ENCODE measurements around the gene ALMS1.

ALMS1 gene

DNA sequence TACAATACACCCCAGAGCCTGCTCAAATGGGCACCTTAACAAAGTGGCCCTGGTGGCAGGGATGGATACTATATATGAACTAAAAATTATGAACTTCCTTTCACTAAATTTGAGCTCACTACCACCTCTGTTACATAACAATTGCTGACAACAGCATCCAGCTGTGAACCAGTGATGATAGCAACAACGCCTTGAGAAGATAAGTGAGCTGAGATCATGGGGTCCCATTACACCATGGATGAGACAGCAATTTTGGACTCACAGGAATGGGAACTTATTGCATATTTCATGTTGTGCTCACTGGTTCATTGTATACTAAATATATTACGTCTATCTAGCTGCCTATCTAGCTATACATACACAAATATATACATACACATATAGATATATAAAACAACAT, 16.9 kb upstream of the ALMS1 start:
- no peak overlapping the region for H2AFZ ChIP-seq (ENCODE audit: low read depth, low read length)
- DNase-seq (no peak), ATAC-seq (ENCODE audit: insufficient read depth, low read depth) (no peak)
- no peaks in the 10 kb centered on the region for H3K36me3 ChIP-seq (ENCODE audit: insufficient read depth, low read length)
- no peak for TF ChIP-seq EZH2 (IDR thresholded peaks at IDR 0.05; ENCODE audit: borderline replicate concordance, low read depth, low read length, severe bottlenecking)
- TF ChIP-seq, protein P1, sequence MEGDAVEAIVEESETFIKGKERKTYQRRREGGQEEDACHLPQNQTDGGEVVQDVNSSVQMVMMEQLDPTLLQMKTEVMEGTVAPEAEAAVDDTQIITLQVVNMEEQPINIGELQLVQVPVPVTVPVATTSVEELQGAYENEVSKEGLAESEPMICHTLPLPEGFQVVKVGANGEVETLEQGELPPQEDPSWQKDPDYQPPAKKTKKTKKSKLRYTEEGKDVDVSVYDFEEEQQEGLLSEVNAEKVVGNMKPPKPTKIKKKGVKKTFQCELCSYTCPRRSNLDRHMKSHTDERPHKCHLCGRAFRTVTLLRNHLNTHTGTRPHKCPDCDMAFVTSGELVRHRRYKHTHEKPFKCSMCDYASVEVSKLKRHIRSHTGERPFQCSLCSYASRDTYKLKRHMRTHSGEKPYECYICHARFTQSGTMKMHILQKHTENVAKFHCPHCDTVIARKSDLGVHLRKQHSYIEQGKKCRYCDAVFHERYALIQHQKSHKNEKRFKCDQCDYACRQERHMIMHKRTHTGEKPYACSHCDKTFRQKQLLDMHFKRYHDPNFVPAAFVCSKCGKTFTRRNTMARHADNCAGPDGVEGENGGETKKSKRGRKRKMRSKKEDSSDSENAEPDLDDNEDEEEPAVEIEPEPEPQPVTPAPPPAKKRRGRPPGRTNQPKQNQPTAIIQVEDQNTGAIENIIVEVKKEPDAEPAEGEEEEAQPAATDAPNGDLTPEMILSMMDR (IDR thresholded peaks at IDR 0.05; ENCODE audit: borderline replicate concordance, extremely low read depth, low read length, poor library complexity, severe bottlenecking) = no peak
- peaks cover 15% of the 10 kb centered on the region for H3K27me3 ChIP-seq (ENCODE audit: insufficient read depth, low read length, poor library complexity)
- H3K79me2 ChIP-seq (ENCODE audit: insufficient read depth, low read length) = no peaks in the 10 kb centered on the region
- no peak overlapping the region for H3K27ac ChIP-seq (ENCODE audit: low read length)
- H3K9me3 ChIP-seq (ENCODE audit: insufficient read depth, low read length, severe bottlenecking) = no peaks in the 10 kb centered on the region
- no peak overlapping the region for H3K4me2 ChIP-seq (ENCODE audit: insufficient read depth, low read length)
- H3K4me3 ChIP-seq (ENCODE audit: low read depth in 1 of 2, low read length in 2 of 2) = no peak overlapping the region
- no peaks in the 10 kb centered on the region for H3K4me1 ChIP-seq (ENCODE audit: insufficient read depth, low read length)
- no peaks in the 10 kb centered on the region for H4K20me1 ChIP-seq (ENCODE audit: insufficient read depth, low read length)
- H3K9ac ChIP-seq (ENCODE audit: low read depth, low read length) = no peak overlapping the region

DNA sequence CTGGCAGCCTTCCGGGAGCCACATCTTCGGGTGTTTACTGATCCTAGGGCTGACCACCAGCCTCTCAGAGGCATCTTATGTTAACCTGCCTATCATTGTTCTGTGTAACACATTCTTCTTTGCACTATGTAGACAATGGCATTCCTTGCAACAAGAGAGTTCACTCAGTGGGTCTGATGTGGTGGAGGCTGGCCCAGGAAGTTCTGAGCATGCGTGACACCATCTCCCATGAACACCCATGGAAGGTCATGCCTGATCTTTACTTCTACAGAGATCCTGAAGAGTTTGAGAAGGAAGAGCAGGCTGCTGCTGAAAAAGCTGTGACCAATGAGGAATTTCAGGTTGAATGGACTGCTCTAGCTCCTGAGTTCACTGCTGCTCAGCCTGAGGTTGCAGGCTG, 15.3 kb upstream of the ALMS1 start:
- no peaks in the 10 kb centered on the region for H4K20me1 ChIP-seq (ENCODE audit: insufficient read depth, low read length)
- DNase-seq (no peak), ATAC-seq (ENCODE audit: insufficient read depth, low read depth) (no peak)
- peaks cover 19% of the 10 kb centered on the region for H3K27me3 ChIP-seq (ENCODE audit: insufficient read depth, low read length, poor library complexity)
- H2AFZ ChIP-seq (ENCODE audit: low read depth, low read length) = no peak overlapping the region
- H3K36me3 ChIP-seq (ENCODE audit: insufficient read depth, low read length) = no peaks in the 10 kb centered on the region
- H3K4me2 ChIP-seq (ENCODE audit: insufficient read depth, low read length) = no peak overlapping the region
- no peak for TF ChIP-seq EZH2 (IDR thresholded peaks at IDR 0.05; ENCODE audit: borderline replicate concordance, low read depth, low read length, severe bottlenecking)
- TF ChIP-seq, protein P1 (IDR thresholded peaks at IDR 0.05; ENCODE audit: borderline replicate concordance, extremely low read depth, low read length, poor library complexity, severe bottlenecking) = no peak
- no peak overlapping the region for H3K4me3 ChIP-seq (ENCODE audit: low read depth in 1 of 2, low read length in 2 of 2)
- H3K79me2 ChIP-seq (ENCODE audit: insufficient read depth, low read length) = no peaks in the 10 kb centered on the region
- H3K4me1 ChIP-seq (ENCODE audit: insufficient read depth, low read length) = no peaks in the 10 kb centered on the region
- no peaks in the 10 kb centered on the region for H3K9me3 ChIP-seq (ENCODE audit: insufficient read depth, low read length, severe bottlenecking)
- H3K27ac ChIP-seq (ENCODE audit: low read length) = no peak overlapping the region
- H3K9ac ChIP-seq (ENCODE audit: low read depth, low read length) = no peak overlapping the region

DNA sequence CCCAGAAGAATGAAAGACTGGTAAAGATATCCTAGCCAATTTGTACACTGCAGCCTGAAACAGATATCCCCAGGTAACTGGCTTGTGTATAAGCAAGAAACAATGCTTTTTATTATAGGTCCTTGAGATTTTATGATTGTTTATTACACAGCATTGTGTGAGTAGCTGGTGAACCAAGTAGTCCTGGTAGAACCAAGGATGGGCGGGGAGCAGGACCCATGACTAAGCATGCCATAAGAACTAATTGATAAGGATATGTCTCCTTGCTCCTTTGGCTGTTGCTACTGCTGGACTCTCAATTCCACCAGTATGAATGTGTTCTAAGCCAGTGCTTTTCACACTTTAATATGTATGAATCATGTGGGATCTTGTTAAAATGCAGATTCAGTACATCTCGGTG, 12.3 kb upstream of the ALMS1 start:
- H3K9me3 ChIP-seq (ENCODE audit: insufficient read depth, low read length, severe bottlenecking) = no peaks in the 10 kb centered on the region
- H3K27me3 ChIP-seq (ENCODE audit: insufficient read depth, low read length, poor library complexity) = peaks cover 21% of the 10 kb centered on the region
- H2AFZ ChIP-seq (ENCODE audit: low read depth, low read length) = no peak overlapping the region
- no peak overlapping the region for H3K9ac ChIP-seq (ENCODE audit: low read depth, low read length)
- no peak for ATAC-seq (ENCODE audit: insufficient read depth, low read depth)
- H3K4me3 ChIP-seq (ENCODE audit: low read depth in 1 of 2, low read length in 2 of 2) = no peak overlapping the region
- H3K27ac ChIP-seq (ENCODE audit: low read length) = no peak overlapping the region
- no peak for DNase-seq
- no peaks in the 10 kb centered on the region for H3K4me1 ChIP-seq (ENCODE audit: insufficient read depth, low read length)
- H3K79me2 ChIP-seq (ENCODE audit: insufficient read depth, low read length) = no peaks in the 10 kb centered on the region
- no peaks in the 10 kb centered on the region for H3K36me3 ChIP-seq (ENCODE audit: insufficient read depth, low read length)
- TF ChIP-seq, protein P1 (IDR thresholded peaks at IDR 0.05; ENCODE audit: borderline replicate concordance, extremely low read depth, low read length, poor library complexity, severe bottlenecking) = no peak
- TF ChIP-seq EZH2 (IDR thresholded peaks at IDR 0.05; ENCODE audit: borderline replicate concordance, low read depth, low read length, severe bottlenecking) = no peak
- no peak overlapping the region for H3K4me2 ChIP-seq (ENCODE audit: insufficient read depth, low read length)
- no peaks in the 10 kb centered on the region for H4K20me1 ChIP-seq (ENCODE audit: insufficient read depth, low read length)

DNA sequence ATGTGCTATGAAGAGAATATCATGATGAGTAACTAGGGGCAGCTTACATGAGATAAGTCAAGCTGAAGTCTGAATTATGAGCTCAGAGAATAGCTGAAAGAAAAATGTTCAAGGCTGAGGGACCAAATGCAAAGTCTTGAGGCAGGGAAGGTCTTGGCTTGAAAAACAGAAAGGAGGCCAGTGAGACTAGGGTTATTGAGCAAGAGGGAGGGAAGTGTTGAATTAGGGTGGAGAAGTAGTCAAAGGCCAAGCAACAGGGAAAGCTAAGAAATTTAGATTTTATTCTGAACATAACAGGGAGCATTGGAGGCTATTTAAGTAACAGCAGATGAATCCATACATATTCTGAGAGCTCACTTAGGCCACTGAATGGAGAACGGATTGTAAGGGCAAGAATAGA, 11.4 kb upstream of the ALMS1 start:
- H3K27me3 ChIP-seq (ENCODE audit: insufficient read depth, low read length, poor library complexity) = peaks cover 21% of the 10 kb centered on the region
- no peaks in the 10 kb centered on the region for H4K20me1 ChIP-seq (ENCODE audit: insufficient read depth, low read length)
- no peaks in the 10 kb centered on the region for H3K9me3 ChIP-seq (ENCODE audit: insufficient read depth, low read length, severe bottlenecking)
- no peaks in the 10 kb centered on the region for H3K36me3 ChIP-seq (ENCODE audit: insufficient read depth, low read length)
- H3K79me2 ChIP-seq (ENCODE audit: insufficient read depth, low read length) = no peaks in the 10 kb centered on the region
- H3K4me1 ChIP-seq (ENCODE audit: insufficient read depth, low read length) = no peaks in the 10 kb centered on the region
- DNase-seq = no peak
- no peak overlapping the region for H3K9ac ChIP-seq (ENCODE audit: low read depth, low read length)
- H3K4me3 ChIP-seq (ENCODE audit: low read depth in 1 of 2, low read length in 2 of 2) = no peak overlapping the region
- TF ChIP-seq, protein P1 (IDR thresholded peaks at IDR 0.05; ENCODE audit: borderline replicate concordance, extremely low read depth, low read length, poor library complexity, severe bottlenecking) = no peak
- TF ChIP-seq EZH2 (IDR thresholded peaks at IDR 0.05; ENCODE audit: borderline replicate concordance, low read depth, low read length, severe bottlenecking) = no peak
- no peak for ATAC-seq (ENCODE audit: insufficient read depth, low read depth)
- H2AFZ ChIP-seq (ENCODE audit: low read depth, low read length) = no peak overlapping the region
- no peak overlapping the region for H3K27ac ChIP-seq (ENCODE audit: low read length)
- no peak overlapping the region for H3K4me2 ChIP-seq (ENCODE audit: insufficient read depth, low read length)
